ENCODE measurements around the gene SEC14L3.

GRCh38 chr22:30513462-30513861 is 41.6 kb upstream of the SEC14L3 start:
- TF ChIP-seq YY1 (IDR thresholded peaks at IDR 0.05; ENCODE audit: insufficient read depth, insufficient read length), result no peak
- no peak for TF ChIP-seq ZNF274 (IDR thresholded peaks at IDR 0.05; ENCODE audit: low read depth, low read length)
